Peyer's patch (tissue), 4 donors: ENCODE measurements around the gene DNMT1.
A peak's percentile ranks its signal among the peaks of the same experiment; 100 is the strongest.

Experiments used
- CTCF ChIP-seq, 6 experiments: fragments of 450-650 bp in 4 of 6; fragments of 200-600 bp in 2 of 6; sonication (generic) in 1 of 6; IDR thresholded peaks; one replicate each; pipeline ENCODE4 v1.5.1; 2017 to 2019; ENCODE audit warnings: antibody characterized with exemption in 6 of 6, mild to moderate bottlenecking in 3 of 6, moderate library complexity in 1 of 6
- POLR2A ChIP-seq, 2 donors: fragments of 450-650 bp; IDR thresholded peaks; one replicate each; pipeline ENCODE4 v1.5.1; 2017; ENCODE audit warnings: antibody characterized with exemption in 2 of 2, mild to moderate bottlenecking in 2 of 2, moderate library complexity in 2 of 2

GRCh38 chr19:10085641-10086590, 108.8 kb downstream of the DNMT1 start, which contains the start of gene SHFL:
- TF ChIP-seq POLR2A (IDR thresholded peaks at IDR 0.05) = peak; percentile 42 to 43
- TF ChIP-seq CTCF (IDR thresholded peaks at IDR 0.05) = no peak
